ENCODE results near the gene SLC2A5. TPM values are rescaled to one million over a fixed set of nuclear protein-coding genes. Genes with fewer than 3 reads are reported as not detected.

The SLC2A5 gene
- total and polyA plus RNA-seq, 9 of the 15 experiments (the other 6 are each of a cell fraction or from before 2014, with no cell fraction given) = 0.08 TPM; not detected in 8

DNA sequence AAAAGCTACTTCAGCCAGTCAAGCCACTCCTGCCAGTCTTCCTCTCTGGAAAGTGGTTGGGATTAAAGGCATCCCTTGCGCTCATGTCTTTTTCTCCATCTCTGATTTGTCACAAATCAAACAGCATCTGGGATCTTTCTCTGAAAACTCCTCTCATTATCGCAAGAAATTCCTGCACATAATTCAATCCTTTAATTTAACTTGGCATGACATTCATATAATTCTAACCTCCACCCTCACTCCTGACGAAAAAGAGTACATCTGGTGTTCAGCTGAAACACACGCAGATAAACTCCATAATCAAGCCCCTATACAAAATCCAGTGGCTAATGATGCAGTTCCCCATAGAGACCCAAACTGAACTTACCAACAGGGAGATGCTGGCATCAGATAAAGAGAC is 19.4 kb upstream of the SLC2A5 start:
- Histone ChIP-seq H3K4me3 (no peak overlapping the region), H3K79me2 (ENCODE audit: control insufficient read depth, insufficient read depth, low read length) (no peaks in the 10 kb centered on the region), H3K4me2 (ENCODE audit: insufficient read depth, low read length) (no peak overlapping the region), H3K27me3 (ENCODE audit: control insufficient read depth in 2 of 2, insufficient read depth in 2 of 2, low read length in 2 of 2) (peaks cover 50 to 61% of the 10 kb centered on the region in 2 experiments; a peak in 4 of 5 replicates), H3K27ac (ENCODE audit: extremely low read depth, low read depth, low read length) (no peak overlapping the region), H3K9me3 (replicated peaks; ENCODE audit: control insufficient read depth, insufficient read depth, low read depth, low read length) (no peaks in the 10 kb centered on the region; the same call in 1 of the 2 replicates), H2AFZ (ENCODE audit: low read depth, low read length) (no peak overlapping the region), H3K9ac (ENCODE audit: insufficient read depth in 1 of 2, low read depth in 2 of 2, low read length in 2 of 2) (no peak overlapping the region), H4K20me1 (replicated peaks; ENCODE audit: control insufficient read depth, insufficient read depth, low read length) (no peaks in the 10 kb centered on the region), H3K4me1 (replicated peaks in 1 of 2; ENCODE audit: control insufficient read depth in 2 of 2, insufficient read depth in 2 of 2, low read length in 2 of 2) (no peaks in the 10 kb centered on the region), H3K9me1 (ENCODE audit: control insufficient read depth, insufficient read depth, low read length) (no peaks in the 10 kb centered on the region), H3K36me3 (ENCODE audit: control insufficient read depth, insufficient read depth, low read length) (no peaks in the 10 kb centered on the region)
- ATAC-seq (no peak), FAIRE-seq (no peak), DNase-seq (ENCODE audit: extremely low read depth in 1 of 4, low spot score in 3 of 4) (no peak)
- ChIA-PET CTCF (ENCODE audit: low intra/inter-chr PET ratio) (no interaction called here), POLR2A (no interaction called here)
- no TSS peak for BruUV-seq (replicated peaks)
- in situ Hi-C loops (cut with MboI) (no loop called here), intact Hi-C loops (cut with micrococcal nuclease) (no loop called here)
- WGBS (ENCODE audit: insufficient coverage, low coverage, missing lambda C conversion rate) = 1% methylated on average over 4 of the region's 4 CpGs
- TF ChIP-seq, protein P1, sequence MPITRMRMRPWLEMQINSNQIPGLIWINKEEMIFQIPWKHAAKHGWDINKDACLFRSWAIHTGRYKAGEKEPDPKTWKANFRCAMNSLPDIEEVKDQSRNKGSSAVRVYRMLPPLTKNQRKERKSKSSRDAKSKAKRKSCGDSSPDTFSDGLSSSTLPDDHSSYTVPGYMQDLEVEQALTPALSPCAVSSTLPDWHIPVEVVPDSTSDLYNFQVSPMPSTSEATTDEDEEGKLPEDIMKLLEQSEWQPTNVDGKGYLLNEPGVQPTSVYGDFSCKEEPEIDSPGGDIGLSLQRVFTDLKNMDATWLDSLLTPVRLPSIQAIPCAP (CRISPR knock-in tag; IDR thresholded peaks at IDR 0.05; ENCODE audit: borderline replicate concordance) = no peak
- TF ChIP-seq ZNF75A (CRISPR knock-in tag; IDR thresholded peaks at IDR 0.05) (no peak), SMAD1 (IDR thresholded peaks at IDR 0.05; ENCODE audit: low read depth, low read length, partially characterized antibody) (no peak), KDM4B (IDR thresholded peaks at IDR 0.05; ENCODE audit: borderline replicate concordance in 2 of 2, low read depth in 1 of 2) (no peak), SP2 (IDR thresholded peaks at IDR 0.05; ENCODE audit: extremely low read depth, low read depth, low read length, poor library complexity, severe bottlenecking) (no peak)
- TF ChIP-seq, protein P2, sequence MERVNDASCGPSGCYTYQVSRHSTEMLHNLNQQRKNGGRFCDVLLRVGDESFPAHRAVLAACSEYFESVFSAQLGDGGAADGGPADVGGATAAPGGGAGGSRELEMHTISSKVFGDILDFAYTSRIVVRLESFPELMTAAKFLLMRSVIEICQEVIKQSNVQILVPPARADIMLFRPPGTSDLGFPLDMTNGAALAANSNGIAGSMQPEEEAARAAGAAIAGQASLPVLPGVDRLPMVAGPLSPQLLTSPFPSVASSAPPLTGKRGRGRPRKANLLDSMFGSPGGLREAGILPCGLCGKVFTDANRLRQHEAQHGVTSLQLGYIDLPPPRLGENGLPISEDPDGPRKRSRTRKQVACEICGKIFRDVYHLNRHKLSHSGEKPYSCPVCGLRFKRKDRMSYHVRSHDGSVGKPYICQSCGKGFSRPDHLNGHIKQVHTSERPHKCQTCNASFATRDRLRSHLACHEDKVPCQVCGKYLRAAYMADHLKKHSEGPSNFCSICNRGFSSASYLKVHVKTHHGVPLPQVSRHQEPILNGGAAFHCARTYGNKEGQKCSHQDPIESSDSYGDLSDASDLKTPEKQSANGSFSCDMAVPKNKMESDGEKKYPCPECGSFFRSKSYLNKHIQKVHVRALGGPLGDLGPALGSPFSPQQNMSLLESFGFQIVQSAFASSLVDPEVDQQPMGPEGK (CRISPR knock-in tag; IDR thresholded peaks at IDR 0.05; ENCODE audit: borderline replicate concordance) = no peak
- TF ChIP-seq, protein P3, sequence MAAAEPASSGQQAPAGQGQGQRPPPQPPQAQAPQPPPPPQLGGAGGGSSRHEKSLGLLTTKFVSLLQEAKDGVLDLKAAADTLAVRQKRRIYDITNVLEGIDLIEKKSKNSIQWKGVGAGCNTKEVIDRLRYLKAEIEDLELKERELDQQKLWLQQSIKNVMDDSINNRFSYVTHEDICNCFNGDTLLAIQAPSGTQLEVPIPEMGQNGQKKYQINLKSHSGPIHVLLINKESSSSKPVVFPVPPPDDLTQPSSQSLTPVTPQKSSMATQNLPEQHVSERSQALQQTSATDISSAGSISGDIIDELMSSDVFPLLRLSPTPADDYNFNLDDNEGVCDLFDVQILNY (CRISPR knock-in tag; IDR thresholded peaks at IDR 0.05) = no peak
- TF ChIP-seq, protein P4, sequence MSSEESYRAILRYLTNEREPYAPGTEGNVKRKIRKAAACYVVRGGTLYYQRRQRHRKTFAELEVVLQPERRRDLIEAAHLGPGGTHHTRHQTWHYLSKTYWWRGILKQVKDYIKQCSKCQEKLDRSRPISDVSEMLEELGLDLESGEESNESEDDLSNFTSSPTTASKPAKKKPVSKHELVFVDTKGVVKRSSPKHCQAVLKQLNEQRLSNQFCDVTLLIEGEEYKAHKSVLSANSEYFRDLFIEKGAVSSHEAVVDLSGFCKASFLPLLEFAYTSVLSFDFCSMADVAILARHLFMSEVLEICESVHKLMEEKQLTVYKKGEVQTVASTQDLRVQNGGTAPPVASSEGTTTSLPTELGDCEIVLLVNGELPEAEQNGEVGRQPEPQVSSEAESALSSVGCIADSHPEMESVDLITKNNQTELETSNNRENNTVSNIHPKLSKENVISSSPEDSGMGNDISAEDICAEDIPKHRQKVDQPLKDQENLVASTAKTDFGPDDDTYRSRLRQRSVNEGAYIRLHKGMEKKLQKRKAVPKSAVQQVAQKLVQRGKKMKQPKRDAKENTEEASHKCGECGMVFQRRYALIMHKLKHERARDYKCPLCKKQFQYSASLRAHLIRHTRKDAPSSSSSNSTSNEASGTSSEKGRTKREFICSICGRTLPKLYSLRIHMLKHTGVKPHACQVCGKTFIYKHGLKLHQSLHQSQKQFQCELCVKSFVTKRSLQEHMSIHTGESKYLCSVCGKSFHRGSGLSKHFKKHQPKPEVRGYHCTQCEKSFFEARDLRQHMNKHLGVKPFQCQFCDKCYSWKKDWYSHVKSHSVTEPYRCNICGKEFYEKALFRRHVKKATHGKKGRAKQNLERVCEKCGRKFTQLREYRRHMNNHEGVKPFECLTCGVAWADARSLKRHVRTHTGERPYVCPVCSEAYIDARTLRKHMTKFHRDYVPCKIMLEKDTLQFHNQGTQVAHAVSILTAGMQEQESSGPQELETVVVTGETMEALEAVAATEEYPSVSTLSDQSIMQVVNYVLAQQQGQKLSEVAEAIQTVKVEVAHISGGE (CRISPR knock-in tag; IDR thresholded peaks at IDR 0.05) = no peak
- TF ChIP-seq, protein P5, sequence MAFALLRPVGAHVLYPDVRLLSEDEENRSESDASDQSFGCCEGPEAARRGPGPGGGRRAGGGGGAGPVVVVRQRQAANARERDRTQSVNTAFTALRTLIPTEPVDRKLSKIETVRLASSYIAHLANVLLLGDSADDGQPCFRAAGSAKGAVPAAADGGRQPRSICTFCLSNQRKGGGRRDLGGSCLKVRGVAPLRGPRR (CRISPR knock-in tag; IDR thresholded peaks at IDR 0.05) = no peak
- TF ChIP-seq, protein P6, sequence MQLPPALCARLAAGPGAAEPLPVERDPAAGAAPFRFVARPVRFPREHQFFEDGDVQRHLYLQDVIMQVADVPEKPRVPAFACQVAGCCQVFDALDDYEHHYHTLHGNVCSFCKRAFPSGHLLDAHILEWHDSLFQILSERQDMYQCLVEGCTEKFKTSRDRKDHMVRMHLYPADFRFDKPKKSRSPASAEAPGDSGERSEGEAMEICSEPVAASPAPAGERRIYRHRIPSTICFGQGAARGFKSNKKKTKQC (CRISPR knock-in tag; IDR thresholded peaks at IDR 0.05) = no peak
- TF ChIP-seq, protein P7, sequence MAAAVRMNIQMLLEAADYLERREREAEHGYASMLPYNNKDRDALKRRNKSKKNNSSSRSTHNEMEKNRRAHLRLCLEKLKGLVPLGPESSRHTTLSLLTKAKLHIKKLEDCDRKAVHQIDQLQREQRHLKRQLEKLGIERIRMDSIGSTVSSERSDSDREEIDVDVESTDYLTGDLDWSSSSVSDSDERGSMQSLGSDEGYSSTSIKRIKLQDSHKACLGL (CRISPR knock-in tag; IDR thresholded peaks at IDR 0.05; ENCODE audit: borderline replicate concordance, poor library complexity, severe bottlenecking) = no peak
